Right forelimb (tissue), 1 donor: ENCODE results near the gene ATG9B.
A peak's percentile ranks its signal among the peaks of the same experiment; 100 is the strongest.

Experiments used
- DNase-seq: peaks from one replicate; pipeline ENCODE4 v3.0.0-alpha.2; 2018

ATG9B gene

GRCh38 chr7:150997817-150998216, 26.5 kb downstream of the ATG9B start:
- no peak for DNase-seq

- no peak for DNase-seq
Measured at GRCh38 chr7:150997075-150997511, 27.2 kb downstream of the ATG9B start.

DNA sequence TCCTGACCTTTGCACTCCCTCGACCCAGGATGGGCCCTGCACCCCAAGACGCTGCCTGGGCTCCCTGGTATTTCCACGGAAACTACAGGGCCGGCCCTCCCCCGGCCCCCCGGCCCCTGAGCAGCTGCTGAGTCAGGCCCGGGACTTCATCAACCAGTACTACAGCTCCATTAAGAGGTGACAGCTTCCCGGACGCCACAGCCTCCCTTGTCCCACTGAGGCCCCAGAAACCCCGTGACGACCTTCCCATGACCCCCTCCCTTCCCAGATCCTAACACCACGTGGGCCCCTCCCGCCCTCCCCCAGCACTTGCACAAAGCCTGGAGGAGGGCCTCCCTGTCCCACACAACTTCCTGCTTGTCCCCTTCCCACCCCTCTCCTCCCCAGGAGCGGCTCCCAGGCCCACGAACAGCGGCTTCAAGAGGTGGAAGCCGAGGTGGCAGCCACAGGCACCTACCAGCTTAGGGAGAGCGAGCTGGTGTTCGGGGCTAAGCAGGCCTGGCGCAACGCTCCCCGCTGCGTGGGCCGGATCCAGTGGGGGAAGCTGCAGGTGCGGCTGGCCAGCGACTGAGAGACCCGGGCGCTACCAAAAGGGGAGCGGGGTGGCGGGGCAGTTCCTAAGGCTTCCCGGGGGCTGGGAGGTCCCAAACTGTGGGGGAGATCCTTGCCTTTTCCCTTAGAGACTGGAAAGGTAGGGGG, 27.8 kb downstream of the ATG9B start:
- no peak for DNase-seq

DNA sequence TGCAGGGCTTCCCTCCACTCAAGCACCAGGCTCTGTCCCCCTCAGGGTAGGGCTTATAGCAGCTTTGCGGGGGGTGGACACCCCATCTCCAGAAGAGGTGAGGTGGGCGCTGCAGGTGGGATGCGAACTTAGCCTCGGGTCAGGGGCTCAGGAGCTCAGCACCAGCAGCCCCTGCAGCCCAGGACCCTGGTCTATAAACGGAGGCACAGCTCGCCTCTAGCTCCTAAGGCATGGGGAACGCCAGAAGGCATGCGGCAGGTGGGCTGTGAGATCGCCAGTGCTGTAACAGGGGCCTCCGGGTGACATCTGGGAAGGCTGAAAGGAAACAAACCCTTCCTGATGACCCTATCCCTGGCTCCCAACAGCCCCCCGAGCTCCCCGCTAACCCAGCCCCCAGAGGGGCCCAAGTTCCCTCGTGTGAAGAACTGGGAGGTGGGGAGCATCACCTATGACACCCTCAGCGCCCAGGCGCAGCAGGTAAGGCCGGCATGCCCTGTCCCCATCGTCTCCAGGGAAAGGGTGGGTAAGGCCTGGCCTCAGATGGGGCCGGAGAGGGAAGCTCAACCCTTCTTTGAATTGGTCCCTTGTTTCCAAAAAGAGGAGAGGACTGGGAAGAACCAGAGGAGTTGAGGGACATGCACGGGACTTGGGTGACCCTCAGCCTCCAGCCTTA, 29.3 kb downstream of the ATG9B start:
- no peak for DNase-seq

GRCh38 chr7:150994141-150994837, 30.0 kb downstream of the ATG9B start:
- DNase-seq = no peak

DNA sequence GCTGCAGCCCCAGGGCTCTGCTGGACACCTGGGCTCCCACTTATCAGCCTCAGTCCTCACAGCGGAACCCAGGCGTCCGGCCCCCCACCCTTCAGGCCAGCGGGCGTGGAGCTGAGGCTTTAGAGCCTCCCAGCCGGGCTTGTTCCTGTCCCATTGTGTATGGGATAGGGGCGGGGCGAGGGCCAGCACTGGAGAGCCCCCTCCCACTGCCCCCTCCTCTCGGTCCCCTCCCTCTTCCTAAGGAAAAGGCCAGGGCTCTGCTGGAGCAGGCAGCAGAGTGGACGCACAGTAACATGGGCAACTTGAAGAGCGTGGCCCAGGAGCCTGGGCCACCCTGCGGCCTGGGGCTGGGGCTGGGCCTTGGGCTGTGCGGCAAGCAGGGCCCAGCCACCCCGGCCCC, 30.8 kb downstream of the ATG9B start:
- DNase-seq = no peak

- no peak for DNase-seq
Measured at GRCh38 chr7:150992833-150993302, 31.4 kb downstream of the ATG9B start.

DNA sequence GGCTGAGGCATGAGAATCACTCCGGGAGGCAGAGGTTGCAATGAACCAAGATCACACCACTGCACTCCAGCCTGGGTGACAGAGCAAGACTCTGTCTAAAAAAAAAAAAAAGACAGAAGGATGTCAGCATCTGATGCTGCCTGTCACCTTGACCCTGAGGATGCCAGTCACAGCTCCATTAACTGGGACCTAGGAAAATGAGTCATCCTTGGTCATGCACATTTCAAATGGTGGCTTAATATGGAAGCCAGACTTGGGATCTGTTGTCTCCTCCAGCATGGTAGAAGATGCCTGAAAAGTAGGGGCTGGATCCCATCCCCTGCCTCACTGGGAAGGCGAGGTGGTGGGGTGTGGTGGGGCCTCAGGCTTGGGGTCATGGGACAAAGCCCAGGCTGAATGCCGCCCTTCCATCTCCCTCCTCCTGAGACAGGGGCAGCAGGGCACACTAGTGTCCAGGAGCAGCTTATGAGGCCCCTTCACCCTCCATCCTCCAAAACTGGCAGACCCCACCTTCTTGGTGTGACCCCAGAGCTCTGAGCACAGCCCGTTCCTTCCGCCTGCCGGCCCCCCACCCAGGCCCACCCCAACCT, 32.1 kb downstream of the ATG9B start:
- DNase-seq = no peak

- DNase-seq = no peak
Measured at GRCh38 chr7:150990416-150991186, 33.7 kb downstream of the ATG9B start, which contains the start of gene NOS3. Gene NOS3, plus strand, starts transcription at chr7:150991017. Its CDS starts 2,787 bp downstream, at chr7:150993804.

GRCh38 chr7:150989456-150989855, 34.8 kb downstream of the ATG9B start:
- DNase-seq = no peak

- DNase-seq = peak; percentile 84
Measured at GRCh38 chr7:150988230-150989226, 35.8 kb downstream of the ATG9B start.

DNA sequence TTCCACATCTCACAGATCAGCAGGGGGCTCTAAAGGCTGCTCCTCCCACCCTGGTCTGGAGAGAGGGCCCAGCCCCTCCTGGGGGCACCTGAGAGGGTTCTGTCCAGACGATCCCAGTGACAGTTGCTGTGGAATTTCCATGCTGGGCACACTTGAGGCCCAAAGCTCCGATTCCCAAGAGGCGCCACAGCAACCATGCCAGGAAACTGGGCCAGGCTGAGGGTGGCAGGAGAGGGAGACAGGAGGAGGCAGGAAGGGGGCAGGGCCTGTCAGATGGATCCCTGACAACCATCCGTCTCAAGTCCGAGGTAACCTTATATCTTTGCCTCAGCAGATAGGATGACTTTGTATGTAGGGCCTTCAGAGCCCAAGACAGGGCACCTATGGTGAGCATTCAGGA, 37.7 kb downstream of the ATG9B start:
- DNase-seq = no peak

- DNase-seq = peak; percentile 76
Measured at GRCh38 chr7:150986099-150986512, 38.2 kb downstream of the ATG9B start.

- no peak for DNase-seq
Measured at GRCh38 chr7:150983893-150984368, 40.4 kb downstream of the ATG9B start.

- DNase-seq = no peak
Measured at GRCh38 chr7:150982351-150982750, 41.9 kb downstream of the ATG9B start.

GRCh38 chr7:150981644-150982043, 42.6 kb downstream of the ATG9B start:
- DNase-seq = no peak

DNA sequence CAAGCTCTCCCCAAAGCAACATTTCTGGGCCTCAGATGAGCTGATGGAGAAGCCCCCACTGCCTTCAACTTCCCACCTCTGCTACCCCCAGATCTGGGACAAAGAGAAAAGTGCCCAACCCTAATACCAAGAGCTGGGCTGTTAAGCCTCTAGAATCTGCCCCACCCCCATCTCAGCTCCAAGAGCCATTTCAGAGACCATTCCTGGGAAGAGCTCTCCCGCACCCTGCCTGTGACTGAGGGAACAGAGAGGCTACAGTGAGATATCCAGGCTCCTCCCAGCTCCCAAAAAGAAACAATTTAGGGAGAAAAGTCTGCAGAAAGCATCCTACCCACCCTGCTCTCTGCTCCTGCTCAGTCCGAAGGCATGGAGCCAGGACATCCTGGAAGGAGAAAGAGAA, 43.6 kb downstream of the ATG9B start:
- DNase-seq = no peak

GRCh38 chr7:150979713-150980390, 44.4 kb downstream of the ATG9B start:
- DNase-seq = no peak

GRCh38 chr7:150978126-150978789, 46.0 kb downstream of the ATG9B start, which contains the start of gene KCNH2:
Gene KCNH2, minus strand, starts transcription at chr7:150978321. Its CDS starts 408 bp downstream, at chr7:150977913.
- DNase-seq = peak; percentile 85
